GM18909 (cell line): ENCODE measurements around the gene PLCH1.

Experiments
- ATAC-seq: cut with Tn5 transposase; IDR thresholded peaks from one replicate; pipeline ENCODE4 v1.9.1; 2021; ENCODE audit warnings: mild to moderate bottlenecking; ENCODE audit not compliant: unreplicated experiment, poor library complexity

The PLCH1 gene

DNA sequence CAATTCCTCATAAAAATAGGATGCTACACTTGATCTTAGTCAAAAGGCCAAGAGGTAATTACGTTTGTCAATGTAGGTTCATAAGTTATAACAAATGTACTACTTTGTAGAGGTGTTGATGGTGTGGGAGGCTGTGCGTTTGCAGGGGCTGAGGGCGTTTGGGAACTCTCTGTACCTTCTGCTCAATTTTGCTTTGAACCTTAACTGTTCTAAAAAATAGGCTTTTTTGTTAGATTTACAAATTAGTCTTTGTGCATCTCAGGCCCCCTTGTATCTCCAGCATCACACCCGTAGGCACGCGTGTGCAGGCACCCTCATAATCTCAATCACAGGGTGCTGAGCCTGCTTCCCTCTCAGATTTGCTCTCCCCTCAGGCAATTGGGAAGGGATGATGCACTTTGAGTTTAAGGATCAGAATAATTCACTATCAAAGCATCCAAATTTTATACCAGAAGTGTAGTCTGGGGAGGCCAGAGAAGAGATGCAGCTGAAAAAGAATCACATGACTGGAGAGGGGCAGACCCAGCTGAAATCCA lies 415.3 kb downstream of the PLCH1 start:
- no peak for ATAC-seq

GRCh38 chr3:155327871-155328270 lies 417.0 kb downstream of the PLCH1 start:
- no peak for ATAC-seq

DNA sequence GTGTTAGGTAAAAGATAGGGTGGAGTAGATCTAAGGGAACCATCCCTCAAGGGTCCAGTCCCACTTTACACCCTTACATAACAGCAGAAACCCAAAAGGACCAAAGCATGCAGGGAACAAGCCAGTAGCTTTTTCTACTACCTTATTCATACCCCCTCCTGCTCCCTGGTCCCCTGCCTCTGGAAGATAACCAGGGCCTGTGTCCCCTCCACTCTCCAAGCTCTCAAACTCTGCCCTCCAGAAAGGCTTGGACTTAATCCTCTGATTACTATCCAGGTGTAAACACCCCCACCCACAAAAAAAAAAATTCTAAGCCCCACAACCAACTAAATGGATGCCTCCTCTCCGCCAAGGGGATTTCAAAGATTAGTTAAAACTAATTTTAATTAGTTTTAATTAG lies 417.4 kb downstream of the PLCH1 start:
- no peak for ATAC-seq

GRCh38 chr3:155326901-155327300 lies 418.0 kb downstream of the PLCH1 start:
- ATAC-seq = no peak

DNA sequence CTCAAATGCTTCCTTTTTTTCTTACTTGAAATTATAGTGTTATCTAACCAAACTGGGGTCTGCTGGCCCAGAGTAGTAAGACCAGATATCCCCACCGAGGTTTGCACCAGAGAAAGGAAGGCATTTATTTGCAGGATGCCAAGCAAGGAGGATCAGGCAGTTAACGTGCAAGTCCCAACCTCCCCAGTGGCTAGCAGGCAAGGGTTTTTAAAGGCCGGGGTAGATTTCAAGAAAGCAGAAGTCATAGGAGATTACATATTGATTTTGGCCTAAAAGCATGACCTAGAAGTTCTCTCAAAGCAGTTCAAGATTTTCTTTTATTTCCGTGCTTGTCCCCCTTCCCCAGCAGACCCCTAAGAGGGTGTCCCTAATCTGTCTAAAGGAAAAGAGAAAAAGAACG lies 418.6 kb downstream of the PLCH1 start:
- no peak for ATAC-seq
